ENCODE measurements around the gene TMEM225B. TPM values are rescaled to one million over a fixed set of nuclear protein-coding genes. Genes with fewer than 3 reads are reported as not detected.
"Not testable (repeated sequence)": the region's sequence is repeated elsewhere in the genome, so short reads cannot be mapped to it uniquely, and the experiment has no call there.

Gene TMEM225B
- total RNA-seq, 1 donor from 2014 or later, result 1.2 TPM

DNA sequence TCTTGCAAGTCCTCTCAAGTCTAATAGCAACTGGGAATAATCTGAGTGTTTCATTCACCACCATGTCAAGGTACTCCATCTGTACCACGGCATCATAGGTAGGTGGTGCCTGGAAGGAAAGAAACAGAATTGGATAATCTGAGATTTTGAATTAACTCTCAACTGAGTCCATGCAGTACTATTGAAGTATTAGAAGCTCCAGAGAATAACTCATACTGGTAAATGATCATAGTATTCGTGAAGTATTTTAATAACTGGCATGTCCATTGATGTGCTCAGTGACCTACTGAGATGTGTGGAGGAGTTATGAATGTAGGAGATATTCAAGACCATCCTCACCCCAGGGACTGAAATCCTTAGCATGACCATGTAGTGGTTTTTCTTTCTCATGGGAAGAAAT lies 54.6 kb downstream of the TMEM225B start:
- Histone ChIP-seq H3K27me3 (no peaks in the 10 kb centered on the region), H3K9me3 (no peaks in the 10 kb centered on the region), H3K4me1 (no peaks in the 10 kb centered on the region), H3K27ac (no peak overlapping the region), H3K36me3 (no peaks in the 10 kb centered on the region), H3K4me3 (no peak overlapping the region)
- intact Hi-C loops (cut with DNase I), result no loop called here
- no peak for DNase-seq (ENCODE audit: extremely low spot score in 2 of 2)
- TF ChIP-seq, protein P1, sequence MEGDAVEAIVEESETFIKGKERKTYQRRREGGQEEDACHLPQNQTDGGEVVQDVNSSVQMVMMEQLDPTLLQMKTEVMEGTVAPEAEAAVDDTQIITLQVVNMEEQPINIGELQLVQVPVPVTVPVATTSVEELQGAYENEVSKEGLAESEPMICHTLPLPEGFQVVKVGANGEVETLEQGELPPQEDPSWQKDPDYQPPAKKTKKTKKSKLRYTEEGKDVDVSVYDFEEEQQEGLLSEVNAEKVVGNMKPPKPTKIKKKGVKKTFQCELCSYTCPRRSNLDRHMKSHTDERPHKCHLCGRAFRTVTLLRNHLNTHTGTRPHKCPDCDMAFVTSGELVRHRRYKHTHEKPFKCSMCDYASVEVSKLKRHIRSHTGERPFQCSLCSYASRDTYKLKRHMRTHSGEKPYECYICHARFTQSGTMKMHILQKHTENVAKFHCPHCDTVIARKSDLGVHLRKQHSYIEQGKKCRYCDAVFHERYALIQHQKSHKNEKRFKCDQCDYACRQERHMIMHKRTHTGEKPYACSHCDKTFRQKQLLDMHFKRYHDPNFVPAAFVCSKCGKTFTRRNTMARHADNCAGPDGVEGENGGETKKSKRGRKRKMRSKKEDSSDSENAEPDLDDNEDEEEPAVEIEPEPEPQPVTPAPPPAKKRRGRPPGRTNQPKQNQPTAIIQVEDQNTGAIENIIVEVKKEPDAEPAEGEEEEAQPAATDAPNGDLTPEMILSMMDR (IDR thresholded peaks at IDR 0.05), result no peak
- no peak for TF ChIP-seq POLR2AphosphoS5 (IDR thresholded peaks at IDR 0.05; ENCODE audit: insufficient read depth in 1 of 2, low read depth in 1 of 2)
- TF ChIP-seq POLR2A (IDR thresholded peaks at IDR 0.05), result no peak

- DNase-seq (ENCODE audit: extremely low spot score in 2 of 2); H3K9me3 ChIP-seq; H3K36me3 ChIP-seq; H3K4me3 ChIP-seq; intact Hi-C loops (cut with DNase I); H3K4me1 ChIP-seq; H3K27me3 ChIP-seq; H3K27ac ChIP-seq: not testable (repeated sequence)
Measured at GRCh38 chr7:99653269-99653668, 55.2 kb downstream of the TMEM225B start.

DNA sequence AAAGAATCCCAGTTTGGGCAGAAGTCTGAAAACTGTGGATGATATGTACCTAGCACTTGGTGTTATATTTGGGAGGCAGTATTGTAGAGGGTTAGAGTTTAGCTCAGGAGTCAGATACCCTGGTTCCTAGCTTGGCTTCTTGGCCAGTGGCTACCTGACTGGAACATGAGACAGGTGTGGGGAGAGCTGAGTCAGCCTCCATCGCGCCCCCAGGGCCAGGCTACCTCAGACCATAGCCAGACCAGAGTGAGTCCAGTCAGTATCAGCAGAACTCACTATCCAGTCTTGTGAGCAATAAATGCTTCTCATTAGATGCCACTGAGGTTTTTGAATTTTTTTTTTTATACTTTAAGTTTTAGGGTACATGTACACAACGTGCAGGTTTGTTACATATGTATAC lies 55.7 kb downstream of the TMEM225B start:
- H3K27ac ChIP-seq, result no peak overlapping the region
- H3K4me1 ChIP-seq, result no peaks in the 10 kb centered on the region
- no peak overlapping the region for H3K4me3 ChIP-seq
- DNase-seq (ENCODE audit: extremely low spot score in 2 of 2), result no peak
- no peaks in the 10 kb centered on the region for H3K9me3 ChIP-seq
- no peaks in the 10 kb centered on the region for H3K27me3 ChIP-seq
- TF ChIP-seq POLR2A (IDR thresholded peaks at IDR 0.05) (no peak), POLR2AphosphoS5 (IDR thresholded peaks at IDR 0.05; ENCODE audit: insufficient read depth in 1 of 2, low read depth in 1 of 2) (no peak)
- TF ChIP-seq, protein P1 (IDR thresholded peaks at IDR 0.05), result no peak
- no peaks in the 10 kb centered on the region for H3K36me3 ChIP-seq
- intact Hi-C loops (cut with DNase I), result no loop called here

- H3K27me3 ChIP-seq; H3K27ac ChIP-seq; H3K36me3 ChIP-seq; H3K9me3 ChIP-seq; H3K4me1 ChIP-seq; intact Hi-C loops (cut with DNase I); DNase-seq (ENCODE audit: extremely low spot score in 2 of 2); H3K4me3 ChIP-seq: not testable (repeated sequence)
Measured at GRCh38 chr7:99654626-99655025, 56.6 kb downstream of the TMEM225B start.

- intact Hi-C loops (cut with DNase I); H3K4me1 ChIP-seq; H3K27ac ChIP-seq; H3K4me3 ChIP-seq; H3K27me3 ChIP-seq; H3K9me3 ChIP-seq; DNase-seq (ENCODE audit: extremely low spot score in 2 of 2): not testable (repeated sequence)
- peaks cover 0 to 21% of the 10 kb centered on the region in 2 donors for H3K36me3 ChIP-seq
Measured at GRCh38 chr7:99657879-99658278, 59.8 kb downstream of the TMEM225B start.

Other genes starting within 250 kb of the TMEM225B start
- gene ARPC1B, start 223.5 kb upstream of the TMEM225B start, total RNA-seq, result 114 TPM
- gene PDAP1, start 189.7 kb upstream of the TMEM225B start, total RNA-seq, result 48.1 TPM
- gene BUD31, start 189.3 kb upstream of the TMEM225B start, total RNA-seq, result 52.3 TPM
- gene PTCD1, start 159.5 kb upstream of the TMEM225B start, total RNA-seq, result 6.1 TPM
- gene CPSF4, start 159.3 kb upstream of the TMEM225B start, total RNA-seq, result 23.8 TPM
- gene ATP5MF, start 132.1 kb upstream of the TMEM225B start, total RNA-seq, result 463 TPM
- gene ZNF789, start 125.4 kb upstream of the TMEM225B start, total RNA-seq, result 14.5 TPM
- 36.1 TPM for gene ZNF394, start 98.0 kb upstream of the TMEM225B start, total RNA-seq
- gene ZKSCAN5, start 93.6 kb upstream of the TMEM225B start, total RNA-seq, result 7.1 TPM
- 3.4 TPM for gene FAM200A, start 46.2 kb upstream of the TMEM225B start, total RNA-seq
- gene ZNF655, start 39.6 kb upstream of the TMEM225B start, total RNA-seq, result 144 TPM
- 12.3 TPM for gene ZSCAN25, start 18.7 kb downstream of the TMEM225B start, total RNA-seq
- 80.3 TPM for gene CYP3A5, start 81.7 kb downstream of the TMEM225B start, total RNA-seq
- not detected for gene CYP3A7, start 136.9 kb downstream of the TMEM225B start, total RNA-seq
- not detected for gene CYP3A4, start 185.9 kb downstream of the TMEM225B start, total RNA-seq
- not detected for gene CYP3A43, start 229.7 kb downstream of the TMEM225B start, total RNA-seq